AG09309 (cell line): ENCODE data around the gene UBXN6.

Experiments
- DNase-seq: peaks from one replicate; pipeline ENCODE4 v3.0.0-alpha.2; 2010; ENCODE audit warnings: low read depth
- H3K4me3 ChIP-seq: 2 replicates; pipeline ENCODE4 v1.5.1; 2011; ENCODE audit warnings: mild to moderate bottlenecking, low read depth, low read length, moderate library complexity; ENCODE audit not compliant: control insufficient read depth
- TF ChIP-seq, protein P1 (sequence below): IDR thresholded peaks from 2 replicates; pipeline ENCODE4 v1.5.1; 2011; ENCODE audit warnings: mild to moderate bottlenecking, low read depth, low read length, inconsistent platforms; ENCODE audit not compliant: insufficient read depth, control insufficient read depth; ENCODE audit errors: missing control alignments

The UBXN6 gene, protein sequence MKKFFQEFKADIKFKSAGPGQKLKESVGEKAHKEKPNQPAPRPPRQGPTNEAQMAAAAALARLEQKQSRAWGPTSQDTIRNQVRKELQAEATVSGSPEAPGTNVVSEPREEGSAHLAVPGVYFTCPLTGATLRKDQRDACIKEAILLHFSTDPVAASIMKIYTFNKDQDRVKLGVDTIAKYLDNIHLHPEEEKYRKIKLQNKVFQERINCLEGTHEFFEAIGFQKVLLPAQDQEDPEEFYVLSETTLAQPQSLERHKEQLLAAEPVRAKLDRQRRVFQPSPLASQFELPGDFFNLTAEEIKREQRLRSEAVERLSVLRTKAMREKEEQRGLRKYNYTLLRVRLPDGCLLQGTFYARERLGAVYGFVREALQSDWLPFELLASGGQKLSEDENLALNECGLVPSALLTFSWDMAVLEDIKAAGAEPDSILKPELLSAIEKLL

DNA sequence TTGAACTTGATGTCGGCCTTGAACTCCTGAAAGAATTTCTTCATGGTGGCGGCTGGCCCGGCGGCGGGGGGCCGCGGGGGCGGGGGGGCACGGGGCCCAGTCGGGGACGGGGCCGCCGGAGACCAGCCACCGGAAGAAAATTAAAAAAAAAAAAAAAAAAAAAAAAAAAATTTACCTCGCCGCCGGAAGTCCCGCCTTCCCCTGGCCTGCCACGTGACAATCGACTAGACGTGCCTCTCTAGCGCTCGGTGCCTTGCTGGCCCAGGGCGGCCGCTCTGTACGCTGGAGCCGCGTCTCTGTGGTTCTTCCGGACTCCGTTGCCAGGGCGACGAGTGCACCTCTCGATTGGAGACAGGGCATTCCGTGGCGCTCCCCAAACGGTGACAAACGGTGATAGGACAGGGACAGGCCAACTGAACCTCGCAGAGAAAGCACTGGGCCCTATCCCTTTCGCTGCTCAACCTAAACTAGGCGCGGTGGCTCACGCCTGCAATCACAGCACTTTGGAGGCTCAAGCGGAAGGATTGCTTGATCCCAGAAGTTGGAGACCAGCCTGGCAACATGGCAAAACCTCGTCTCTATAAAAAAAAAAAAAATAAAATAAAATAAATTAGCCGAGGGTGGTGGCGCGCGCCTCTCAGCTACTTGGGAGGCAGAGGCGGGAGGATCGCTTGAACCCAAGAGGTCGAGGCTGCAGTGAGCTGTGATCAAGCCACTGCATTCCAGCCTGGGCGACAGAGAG lies at the start of gene UBXN6:
Gene UBXN6, minus strand, starts transcription at position 141 of the 742 bp plus-strand sequence. Its CDS starts 97 bp downstream, at position 44.
- H3K4me3 ChIP-seq = peak within 1 kb of the TSS; percentile 97
- TF ChIP-seq, protein P1, sequence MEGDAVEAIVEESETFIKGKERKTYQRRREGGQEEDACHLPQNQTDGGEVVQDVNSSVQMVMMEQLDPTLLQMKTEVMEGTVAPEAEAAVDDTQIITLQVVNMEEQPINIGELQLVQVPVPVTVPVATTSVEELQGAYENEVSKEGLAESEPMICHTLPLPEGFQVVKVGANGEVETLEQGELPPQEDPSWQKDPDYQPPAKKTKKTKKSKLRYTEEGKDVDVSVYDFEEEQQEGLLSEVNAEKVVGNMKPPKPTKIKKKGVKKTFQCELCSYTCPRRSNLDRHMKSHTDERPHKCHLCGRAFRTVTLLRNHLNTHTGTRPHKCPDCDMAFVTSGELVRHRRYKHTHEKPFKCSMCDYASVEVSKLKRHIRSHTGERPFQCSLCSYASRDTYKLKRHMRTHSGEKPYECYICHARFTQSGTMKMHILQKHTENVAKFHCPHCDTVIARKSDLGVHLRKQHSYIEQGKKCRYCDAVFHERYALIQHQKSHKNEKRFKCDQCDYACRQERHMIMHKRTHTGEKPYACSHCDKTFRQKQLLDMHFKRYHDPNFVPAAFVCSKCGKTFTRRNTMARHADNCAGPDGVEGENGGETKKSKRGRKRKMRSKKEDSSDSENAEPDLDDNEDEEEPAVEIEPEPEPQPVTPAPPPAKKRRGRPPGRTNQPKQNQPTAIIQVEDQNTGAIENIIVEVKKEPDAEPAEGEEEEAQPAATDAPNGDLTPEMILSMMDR = no peak
- DNase-seq = peak; percentile 97

DNA sequence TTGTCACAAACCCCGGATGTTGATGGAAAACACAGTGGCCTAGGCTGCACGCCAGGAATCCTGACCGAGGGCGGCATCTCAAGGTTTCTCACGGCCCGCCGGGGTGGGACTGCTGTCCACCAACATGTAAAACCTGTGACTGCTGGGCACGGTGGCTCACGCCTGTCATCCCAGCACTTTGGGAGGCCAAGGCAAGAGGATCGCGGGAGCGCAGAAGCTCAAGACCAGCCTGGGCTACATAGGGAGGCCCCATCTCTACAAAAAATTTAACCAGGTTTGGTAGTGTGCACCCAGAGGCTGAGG lies 49.5 kb upstream of the UBXN6 start:
- H3K4me3 ChIP-seq = no peak overlapping the region
- TF ChIP-seq, protein P1 = no peak
- no peak for DNase-seq

DNA sequence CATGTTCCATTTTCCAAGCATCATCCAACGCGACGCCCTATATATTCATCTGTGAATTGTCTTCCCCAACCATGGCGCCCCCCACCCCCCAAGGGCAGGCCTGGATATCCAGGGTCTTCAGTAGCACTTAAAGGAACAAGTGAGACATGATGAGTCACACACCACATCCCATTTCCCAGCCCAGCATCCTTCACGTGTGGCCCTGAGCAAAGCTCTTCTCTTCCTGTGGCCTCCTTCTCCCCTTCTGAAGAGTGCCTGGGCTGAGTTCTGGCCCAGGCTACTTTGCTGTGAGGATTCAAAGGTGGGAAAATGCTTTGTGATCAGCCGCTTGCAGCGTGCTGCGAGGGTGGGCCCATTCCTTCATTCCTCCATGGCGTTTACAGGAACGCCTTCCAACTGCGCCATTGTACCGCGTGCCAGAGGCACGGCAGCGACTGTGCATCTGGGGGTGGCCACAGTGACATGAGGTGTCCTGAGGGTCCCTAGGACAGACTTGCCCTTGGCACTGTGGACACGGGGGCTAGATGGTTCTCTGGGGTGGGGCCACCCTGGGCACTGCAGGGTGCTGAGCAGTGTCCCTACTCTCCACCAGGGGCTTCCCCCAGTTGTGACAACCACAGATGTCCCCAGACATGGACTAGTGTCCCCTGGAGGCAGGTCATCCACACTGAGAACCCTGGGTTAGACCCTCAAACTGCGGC lies 49.0 kb upstream of the UBXN6 start:
- no peak for DNase-seq
- TF ChIP-seq, protein P1 = no peak

DNA sequence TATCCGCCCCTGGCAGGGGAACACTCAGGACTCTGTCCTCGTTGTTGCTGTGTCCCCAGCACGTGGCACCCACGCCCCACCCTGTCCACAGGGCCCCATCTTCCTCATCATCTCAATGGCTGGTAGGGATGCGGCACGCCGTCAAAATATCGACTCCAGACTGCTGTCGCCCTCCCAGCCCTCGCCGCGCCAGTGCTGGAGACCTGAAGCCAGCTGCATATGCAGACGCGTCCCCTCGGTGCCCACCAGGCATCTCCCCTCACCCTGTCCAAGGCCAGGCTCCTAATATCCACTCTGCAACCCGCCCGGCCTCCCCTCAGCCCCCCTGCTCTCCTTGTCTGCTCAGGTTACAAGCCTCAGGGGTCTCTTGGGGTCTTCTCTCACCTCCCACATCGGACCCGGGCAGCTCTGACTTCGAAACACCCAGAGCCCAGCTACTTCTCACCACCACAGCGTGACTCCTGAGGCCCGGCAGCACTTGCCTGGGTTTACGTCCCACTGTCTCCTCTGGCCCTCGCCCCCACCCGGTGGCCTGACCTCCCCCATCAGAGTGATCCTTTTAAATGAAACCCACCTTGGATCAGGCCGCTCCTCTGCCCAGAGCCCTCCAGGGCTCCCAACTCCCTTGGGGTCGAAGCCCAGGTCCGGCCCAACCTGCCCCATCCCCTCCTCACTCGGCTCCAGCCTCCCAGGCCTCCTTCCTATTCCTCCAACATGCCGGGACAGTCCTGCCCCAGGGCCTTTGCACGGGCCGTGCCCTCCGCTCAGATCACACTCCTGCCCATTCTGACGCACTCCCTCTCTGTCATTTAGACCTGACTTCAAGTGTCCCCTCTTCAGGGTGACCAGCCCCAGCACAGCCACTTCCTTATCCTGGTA lies 48.2 kb upstream of the UBXN6 start:
- no peak overlapping the region for H3K4me3 ChIP-seq
- no peak for DNase-seq
- TF ChIP-seq, protein P1 = no peak

More for the DNA sequence above, 49.0 kb upstream of the UBXN6 start:
- no peak overlapping the region for H3K4me3 ChIP-seq

DNA sequence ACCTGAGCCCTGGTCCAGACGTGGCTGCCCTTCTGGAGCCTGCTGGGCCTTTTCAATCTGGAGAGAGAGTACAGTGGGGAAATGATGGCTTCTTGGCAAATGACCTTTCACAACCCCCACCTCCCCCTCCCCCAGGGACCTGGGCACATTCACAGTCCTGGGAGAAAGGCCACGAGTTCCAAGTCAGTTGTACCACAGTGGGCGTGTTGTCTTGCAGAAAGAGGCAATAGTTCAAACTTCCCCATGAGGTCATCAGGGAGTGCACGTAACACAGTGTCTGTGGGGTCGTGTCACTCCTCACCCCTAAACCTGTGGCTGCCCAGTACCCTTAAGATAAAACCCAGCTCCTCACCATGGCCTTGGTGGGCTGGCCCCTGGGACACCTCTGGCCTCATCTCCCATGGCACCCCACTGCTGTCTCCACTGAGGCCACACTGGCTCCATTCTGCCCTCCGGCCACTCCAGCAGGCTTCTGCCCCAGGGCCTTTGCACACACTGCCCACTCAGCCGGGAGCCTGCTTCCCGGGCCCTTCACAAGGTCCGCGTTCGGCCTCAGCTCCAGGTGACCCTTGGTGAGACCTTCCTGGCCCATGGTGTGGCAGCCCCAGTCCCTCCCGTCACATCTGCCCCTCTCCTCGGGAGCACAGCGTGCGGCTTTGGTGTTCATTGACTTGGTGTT lies 47.4 kb upstream of the UBXN6 start:
- no peak overlapping the region for H3K4me3 ChIP-seq
- TF ChIP-seq, protein P1 = no peak
- no peak for DNase-seq
